Activated naive CD8-positive, alpha-beta T cell treated with anti-CD3 and anti-CD28 coated beads, Interleukin-2, amount 50 U/mL, for 24 hours (primary cell): ENCODE data around the gene TWNK.

Source experiments
- ATAC-seq: fragments of 150-1000 bp; cut with Tn5 transposase; one replicate; pipeline ENCODE4 v1.10.0; 2021
- DNase-seq: peaks from one replicate; pipeline ENCODE4 v3.0.0; 2021
- H3K27ac Mint-ChIP-seq: one replicate; pipeline ENCODE4 v1.8.0; 2021; ENCODE audit warnings: mild to moderate bottlenecking, mixed read lengths
- H3K27me3 Mint-ChIP-seq: one replicate; pipeline ENCODE4 v1.8.0; 2021; ENCODE audit warnings: mixed read lengths
- H3K36me3 Mint-ChIP-seq: one replicate; pipeline ENCODE4 v1.8.0; 2021; ENCODE audit warnings: low read depth, mixed read lengths
- H3K4me1 Mint-ChIP-seq: one replicate; pipeline ENCODE4 v1.8.0; 2021; ENCODE audit warnings: mixed read lengths
- H3K4me3 Mint-ChIP-seq: one replicate; pipeline ENCODE4 v1.8.0; 2021; ENCODE audit warnings: mild to moderate bottlenecking, moderate library complexity, mixed read lengths
- H3K9me3 Mint-ChIP-seq: one replicate; pipeline ENCODE4 v1.8.0; 2021; ENCODE audit warnings: mixed read lengths

TWNK gene

GRCh38 chr10:101019440-101019703, 32.0 kb downstream of the TWNK start:
- Mint-ChIP-seq H3K36me3 (no peaks in the 10 kb centered on the region), H3K4me1 (peaks cover 18% of the 10 kb centered on the region), H3K27ac (no peak overlapping the region), H3K9me3 (no peaks in the 10 kb centered on the region), H3K27me3 (peaks cover 39% of the 10 kb centered on the region), H3K4me3 (no peak overlapping the region)
- DNase-seq: no peak
- ATAC-seq: no peak

- Mint-ChIP-seq H3K4me1 (peaks cover 7% of the 10 kb centered on the region), H3K9me3 (no peaks in the 10 kb centered on the region), H3K4me3 (no peak overlapping the region), H3K36me3 (no peaks in the 10 kb centered on the region), H3K27ac (no peak overlapping the region), H3K27me3 (peaks cover 35% of the 10 kb centered on the region)
- no peak for ATAC-seq
- no peak for DNase-seq
Observed at GRCh38 chr10:101020427-101021075, 33.2 kb downstream of the TWNK start.

- DNase-seq: no peak
- no peak for ATAC-seq
- peaks cover 7% of the 10 kb centered on the region for H3K4me1 Mint-ChIP-seq
- no peaks in the 10 kb centered on the region for H3K9me3 Mint-ChIP-seq
- peaks cover 35% of the 10 kb centered on the region for H3K27me3 Mint-ChIP-seq
- no peak overlapping the region for H3K4me3 Mint-ChIP-seq
- H3K36me3 Mint-ChIP-seq: no peaks in the 10 kb centered on the region
- no peak overlapping the region for H3K27ac Mint-ChIP-seq
Observed at GRCh38 chr10:101021239-101021638, 33.9 kb downstream of the TWNK start.

GRCh38 chr10:101021692-101022251, 34.4 kb downstream of the TWNK start:
- H3K27me3 Mint-ChIP-seq: peaks cover 29% of the 10 kb centered on the region
- no peak for DNase-seq
- H3K4me3 Mint-ChIP-seq: no peak overlapping the region
- no peak for ATAC-seq
- no peak overlapping the region for H3K27ac Mint-ChIP-seq
- H3K36me3 Mint-ChIP-seq: no peaks in the 10 kb centered on the region
- peaks cover 7% of the 10 kb centered on the region for H3K4me1 Mint-ChIP-seq
- H3K9me3 Mint-ChIP-seq: no peaks in the 10 kb centered on the region

GRCh38 chr10:101022967-101023705, 35.8 kb downstream of the TWNK start:
- H3K36me3 Mint-ChIP-seq: no peaks in the 10 kb centered on the region
- ATAC-seq: no peak
- no peak overlapping the region for H3K27ac Mint-ChIP-seq
- peaks cover 6% of the 10 kb centered on the region for H3K4me1 Mint-ChIP-seq
- H3K27me3 Mint-ChIP-seq: peaks cover 20% of the 10 kb centered on the region
- no peak for DNase-seq
- no peak overlapping the region for H3K4me3 Mint-ChIP-seq
- H3K9me3 Mint-ChIP-seq: no peaks in the 10 kb centered on the region

- Mint-ChIP-seq H3K9me3 (no peaks in the 10 kb centered on the region), H3K4me3 (no peak overlapping the region), H3K4me1 (peaks cover 9% of the 10 kb centered on the region), H3K36me3 (no peaks in the 10 kb centered on the region), H3K27ac (no peak overlapping the region), H3K27me3 (no peaks in the 10 kb centered on the region)
- DNase-seq: no peak
- ATAC-seq: no peak
Observed at GRCh38 chr10:101027106-101027720, 39.9 kb downstream of the TWNK start.

GRCh38 chr10:101028446-101029337, 41.3 kb downstream of the TWNK start:
- Mint-ChIP-seq H3K4me3 (no peak overlapping the region), H3K27ac (no peak overlapping the region), H3K4me1 (peaks cover 24% of the 10 kb centered on the region), H3K27me3 (no peaks in the 10 kb centered on the region), H3K36me3 (no peaks in the 10 kb centered on the region), H3K9me3 (no peaks in the 10 kb centered on the region)
- DNase-seq (no peak), ATAC-seq (no peak)

GRCh38 chr10:101029520-101030295, 42.4 kb downstream of the TWNK start:
- H3K9me3 Mint-ChIP-seq: no peaks in the 10 kb centered on the region
- H3K27me3 Mint-ChIP-seq: no peaks in the 10 kb centered on the region
- no peak for DNase-seq
- H3K4me3 Mint-ChIP-seq: no peak overlapping the region
- peaks cover 27% of the 10 kb centered on the region for H3K4me1 Mint-ChIP-seq
- no peak for ATAC-seq
- no peak overlapping the region for H3K27ac Mint-ChIP-seq
- no peaks in the 10 kb centered on the region for H3K36me3 Mint-ChIP-seq

GRCh38 chr10:101030496-101031127, 43.3 kb downstream of the TWNK start:
- peaks cover 27% of the 10 kb centered on the region for H3K4me1 Mint-ChIP-seq
- no peaks in the 10 kb centered on the region for H3K36me3 Mint-ChIP-seq
- H3K9me3 Mint-ChIP-seq: no peaks in the 10 kb centered on the region
- H3K4me3 Mint-ChIP-seq: peak overlapping the region; percentile 83
- ATAC-seq (no peak), DNase-seq (no peak)
- no peaks in the 10 kb centered on the region for H3K27me3 Mint-ChIP-seq
- peak overlapping the region; percentile 93 for H3K27ac Mint-ChIP-seq

- no peaks in the 10 kb centered on the region for H3K27me3 Mint-ChIP-seq
- ATAC-seq (peak; percentile 71), DNase-seq (peak; percentile 98)
- peaks cover 2% of the 10 kb centered on the region for H3K36me3 Mint-ChIP-seq
- peaks cover 27% of the 10 kb centered on the region for H3K4me1 Mint-ChIP-seq
- H3K4me3 Mint-ChIP-seq: peak within 1 kb of the TSS; percentile 83
- H3K9me3 Mint-ChIP-seq: no peaks in the 10 kb centered on the region
- H3K27ac Mint-ChIP-seq: peak within 1 kb of the TSS; percentile 93
Observed at GRCh38 chr10:101031128-101031795, 43.9 kb downstream of the TWNK start, which contains the start of the genes PDZD7 and SFXN3. PDZD7 (minus strand) TSS chr10:101031129; CDS start chr10:101030219, 910 bp downstream. SFXN3 (plus strand) TSS chr10:101031234; CDS start chr10:101034695, 3,461 bp downstream.

- Mint-ChIP-seq H3K4me1 (peaks cover 27% of the 10 kb centered on the region), H3K36me3 (peaks cover 2% of the 10 kb centered on the region), H3K27ac (peak overlapping the region; percentile 93), H3K9me3 (no peaks in the 10 kb centered on the region), H3K27me3 (no peaks in the 10 kb centered on the region), H3K4me3 (peak overlapping the region; percentile 83)
- DNase-seq (peak; percentile 76), ATAC-seq (peak; percentile 44)
Observed at GRCh38 chr10:101031796-101032636, 44.7 kb downstream of the TWNK start.

GRCh38 chr10:101032637-101033224, 45.4 kb downstream of the TWNK start:
- H3K27me3 Mint-ChIP-seq: no peaks in the 10 kb centered on the region
- DNase-seq: peak; percentile 66
- no peaks in the 10 kb centered on the region for H3K9me3 Mint-ChIP-seq
- peak; percentile 78 for ATAC-seq
- peak overlapping the region; percentile 93 for H3K27ac Mint-ChIP-seq
- peaks cover 27% of the 10 kb centered on the region for H3K4me1 Mint-ChIP-seq
- H3K4me3 Mint-ChIP-seq: peak overlapping the region; percentile 83
- H3K36me3 Mint-ChIP-seq: peaks cover 2% of the 10 kb centered on the region
